GM12878 (cell line): ENCODE data around the gene PTTG1. TPM values are rescaled to one million over a fixed set of nuclear protein-coding genes. Genes with fewer than 3 reads are reported as not detected.
A peak's percentile ranks its signal among the peaks of the same experiment; 100 is the strongest.

Experiments
- ATF2 ChIP-seq: IDR thresholded peaks from 2 replicates; pipeline ENCODE4 v1.6.1; 2012; ENCODE audit warnings: low read length, inconsistent platforms
- BCL11A ChIP-seq: IDR thresholded peaks from 2 replicates; pipeline ENCODE4 v1.6.1; 2011; ENCODE audit warnings: low read depth, low read length
- BCLAF1 ChIP-seq: fragments of 450-650 bp; IDR thresholded peaks from 2 replicates; pipeline ENCODE4 v1.6.1; 2017; ENCODE audit warnings: antibody characterized with exemption, mild to moderate bottlenecking, moderate library complexity
- CBX3 ChIP-seq: fragments of 200-600 bp; sonication (generic); IDR thresholded peaks from 2 replicates; pipeline ENCODE4 v1.6.1; 2016; ENCODE audit warnings: low read depth, borderline replicate concordance
- CHD1 ChIP-seq: IDR thresholded peaks from 2 replicates; pipeline ENCODE4 v1.6.1; 2012; ENCODE audit warnings: low read depth, low read length, improper control_type of control experiment
- CREB1 ChIP-seq: IDR thresholded peaks from 2 replicates; pipeline ENCODE4 v1.6.1; 2012; ENCODE audit warnings: low read depth, mild to moderate bottlenecking, inconsistent platforms
- EED ChIP-seq: sonication (generic); IDR thresholded peaks from 2 replicates; pipeline ENCODE4 v1.6.1; 2016; ENCODE audit warnings: antibody characterized with exemption, low read depth
- IKZF1 ChIP-seq: fragments of 450-650 bp; conservative IDR thresholded peaks from 2 replicates; pipeline ENCODE4 v1.6.1; 2017; ENCODE audit warnings: antibody characterized with exemption, mild to moderate bottlenecking
- IKZF2 ChIP-seq, 2 experiments: fragments of 450-650 bp; IDR thresholded peaks; 2 replicates each; pipeline ENCODE4 v1.6.1; 2017; ENCODE audit warnings: mild to moderate bottlenecking in 2 of 2, moderate library complexity in 2 of 2
- MEF2B ChIP-seq: fragments of 450-650 bp; IDR thresholded peaks from 2 replicates; pipeline ENCODE4 v1.6.1; 2018; ENCODE audit warnings: mild to moderate bottlenecking, moderate library complexity; ENCODE audit not compliant: partially characterized antibody, poor library complexity, severe bottlenecking
- POU2F2 ChIP-seq: IDR thresholded peaks from 3 replicates; pipeline ENCODE4 v1.6.1; 2011; ENCODE audit warnings: low read depth, mild to moderate bottlenecking, low read length, borderline replicate concordance
- RCOR1 ChIP-seq: conservative IDR thresholded peaks from 2 replicates; pipeline ENCODE4 v1.6.1; 2012; ENCODE audit warnings: low read depth, low read length, improper control_type of control experiment
- RELB ChIP-seq: fragments of 450-650 bp; IDR thresholded peaks from 2 replicates; pipeline ENCODE4 v1.6.1; 2017; ENCODE audit warnings: low read depth, mild to moderate bottlenecking, moderate library complexity
- SKIL ChIP-seq: fragments of 450-650 bp; IDR thresholded peaks from 2 replicates; pipeline ENCODE4 v1.6.1; 2017; ENCODE audit warnings: mild to moderate bottlenecking, low read depth, inconsistent platforms; ENCODE audit not compliant: poor library complexity, severe bottlenecking
- ZNF207 ChIP-seq: fragments of 450-650 bp; IDR thresholded peaks from 2 replicates; pipeline ENCODE4 v1.6.1; 2014; ENCODE audit warnings: antibody characterized with exemption, mild to moderate bottlenecking, borderline replicate concordance
- ZNF217 ChIP-seq: fragments of 450-650 bp; IDR thresholded peaks from 2 replicates; pipeline ENCODE4 v1.6.1; 2017; ENCODE audit warnings: antibody characterized with exemption, mild to moderate bottlenecking
- ZNF687 ChIP-seq: fragments of 450-650 bp; IDR thresholded peaks from 2 replicates; pipeline ENCODE4 v1.6.1; 2017; ENCODE audit warnings: mild to moderate bottlenecking, moderate library complexity
- polyA plus RNA-seq, 11 experiments: library from polyadenylated mRNA; depleted of rRNA in 4 of 11; unstranded in 6 of 11; stranded (reverse) in 5 of 11; fragments of >200 nt; fragmentation: Nextera tagmentation in 4 of 11; fragmentation: Illumina TruSeq in 1 of 11; extraction: Ambion mirVana in 4 of 11; extraction: Trizol in 1 of 11; gene quantifications; 1 replicate in 1 of 11; 2 replicates in 10 of 11; pipeline versions ENCODE4 v1.2.1 to v1.2.3, GENCODE V29; 2011 to 2016; ENCODE audit warnings: inconsistent platforms in 2 of 11, missing spikeins in 2 of 11, low read depth in 1 of 11
- total RNA-seq, 4 experiments: library from RNA; depleted of rRNA in 3 of 4; stranded (reverse); fragments of >200 nt in 3 of 4; fragmentation: Illumina TruSeq in 1 of 4; extraction: Trizol in 1 of 4; gene quantifications; 2 replicates each; pipeline versions ENCODE4 v1.2.1 to v1.2.3, GENCODE V29; 2013 to 2021

Gene PTTG1
- total and polyA plus RNA-seq, 10 of the 15 experiments (the other 5 are each of a cell fraction or from before 2014, with no cell fraction given) = 154 to 1,033 (median 377) TPM

GRCh38 chr5:160450164-160450932, 28.7 kb downstream of the PTTG1 start (continued):
- TF ChIP-seq RELB (peak; percentile 77), SKIL (peak; percentile 51), POU2F2 (0 out of 3 replicates have a peak, but pooled peaks have one; percentile 23), BCL11A (peak; percentile 29; the same call in 1 of the 2 replicates), CREB1 (peak; percentile 24; the same call in 1 of the 2 replicates), ZNF207 (no peak), EED (peak; percentile 13; the same call in 1 of the 2 replicates), MEF2B (peak; percentile 82), IKZF1 (peak; percentile 64), ATF2 (peak; percentile 65), IKZF2 (IDR thresholded peaks at IDR 0.05) (peak; percentile 53 to 61; a peak in 2 of 4 replicates), CBX3 (no peak), ZNF687 (0 out of 2 replicates have a peak, but pooled peaks have one; percentile 52), CHD1 (no peak), BCLAF1 (no peak), RCOR1 (0 out of 2 replicates have a peak, but pooled peaks have one; percentile 64), ZNF217 (0 out of 2 replicates have a peak, but pooled peaks have one; percentile 20)
